HepG2 (cell line): ENCODE data around the gene RSPRY1. TPM values are rescaled to one million over a fixed set of nuclear protein-coding genes. Genes with fewer than 3 reads are reported as not detected.

Source experiments
- FOXK2 ChIP-seq: fragments of 450-650 bp; IDR thresholded peaks from 2 replicates; pipeline ENCODE4 v1.6.1; 2016
- JUN ChIP-seq: sonication (generic); formaldehyde crosslinking; IDR thresholded peaks from 2 replicates; pipeline ENCODE4 v1.4.0; 2020; ENCODE audit warnings: mild to moderate bottlenecking, missing genetic modification reagents
- MED13 ChIP-seq: sonication (generic); formaldehyde crosslinking; IDR thresholded peaks from 2 replicates; pipeline ENCODE4 v1.5.0; 2020; ENCODE audit warnings: missing genetic modification reagents
- MEIS2 ChIP-seq: sonication (generic); formaldehyde crosslinking; IDR thresholded peaks from 2 replicates; pipeline ENCODE4 v1.9.0; 2021; ENCODE audit warnings: mild to moderate bottlenecking, missing genetic modification reagents
- MTA1 ChIP-seq: sonication (generic); formaldehyde crosslinking; IDR thresholded peaks from 2 replicates; pipeline ENCODE4 v1.4.0; 2020; ENCODE audit warnings: missing genetic modification reagents, mild to moderate bottlenecking, borderline replicate concordance
- PRMT3 ChIP-seq: sonication (generic); formaldehyde crosslinking; IDR thresholded peaks from 2 replicates; pipeline ENCODE4 v1.8.1; 2022; ENCODE audit warnings: low read depth, mild to moderate bottlenecking, moderate library complexity, missing genetic modification reagents, borderline replicate concordance
- REXO4 ChIP-seq: sonication (generic); formaldehyde crosslinking; IDR thresholded peaks from 2 replicates; pipeline ENCODE4 v1.8.0; 2022; ENCODE audit warnings: missing genetic modification reagents, mild to moderate bottlenecking, borderline replicate concordance
- STAG1 ChIP-seq: sonication (generic); formaldehyde crosslinking; IDR thresholded peaks from 2 replicates; pipeline ENCODE4 v1.4.0; 2020; ENCODE audit warnings: missing genetic modification reagents
- THYN1 ChIP-seq: sonication (generic); formaldehyde crosslinking; IDR thresholded peaks from 2 replicates; pipeline ENCODE4 v1.8.1; 2023; ENCODE audit warnings: low read depth, mild to moderate bottlenecking, moderate library complexity, missing genetic modification reagents, borderline replicate concordance
- ZNF224 ChIP-seq: sonication (generic); formaldehyde crosslinking; IDR thresholded peaks from 2 replicates; pipeline ENCODE4 v1.5.0; 2020; ENCODE audit warnings: mild to moderate bottlenecking, missing genetic modification reagents
- ZNF282 ChIP-seq: fragments of 450-650 bp; IDR thresholded peaks from 2 replicates; pipeline ENCODE4 v1.6.1; 2018; ENCODE audit not compliant: partially characterized antibody
- ZNF44 ChIP-seq: sonication (generic); formaldehyde crosslinking; IDR thresholded peaks from 2 replicates; pipeline ENCODE4 v1.5.1; 2020; ENCODE audit warnings: mild to moderate bottlenecking, missing genetic modification reagents
- ZNF441 ChIP-seq: sonication (generic); formaldehyde crosslinking; IDR thresholded peaks from 2 replicates; pipeline ENCODE4 v1.7.0; 2021; ENCODE audit warnings: missing genetic modification reagents, borderline replicate concordance
- ZNF468 ChIP-seq: sonication (generic); formaldehyde crosslinking; IDR thresholded peaks from 2 replicates; pipeline ENCODE4 v1.8.0; 2022; ENCODE audit warnings: mild to moderate bottlenecking, moderate library complexity, missing genetic modification reagents
- ZNF629 ChIP-seq: sonication (generic); formaldehyde crosslinking; conservative IDR thresholded peaks from 2 replicates; pipeline ENCODE4 v1.5.0; 2020; ENCODE audit warnings: missing genetic modification reagents
- ZNF780A ChIP-seq: sonication (generic); formaldehyde crosslinking; IDR thresholded peaks from 2 replicates; pipeline ENCODE4 v1.8.0; 2022; ENCODE audit warnings: mild to moderate bottlenecking, missing genetic modification reagents, moderate library complexity
- ZNF816 ChIP-seq: sonication (generic); formaldehyde crosslinking; IDR thresholded peaks from 2 replicates; pipeline ENCODE4 v1.8.0; 2022; ENCODE audit warnings: missing genetic modification reagents, mild to moderate bottlenecking, borderline replicate concordance
- ZZZ3 ChIP-seq: sonication (generic); formaldehyde crosslinking; IDR thresholded peaks from 2 replicates; pipeline ENCODE4 v1.4.0; 2020; ENCODE audit warnings: missing genetic modification reagents, mild to moderate bottlenecking, borderline replicate concordance
- polyA plus RNA-seq, 8 experiments: library from polyadenylated mRNA; depleted of rRNA in 3 of 8; stranded (reverse) in 7 of 8; unstranded in 1 of 8; fragments of >200 nt; fragmentation: Illumina TruSeq in 4 of 8; extraction: Trizol in 4 of 8; gene quantifications; 2 replicates each; pipeline versions ENCODE4 v1.2.1 to v1.2.3, GENCODE V29; 2011 to 2016; ENCODE audit warnings: low read depth in 4 of 8, missing spikeins in 1 of 8, mixed read lengths in 1 of 8; ENCODE audit not compliant: insufficient read depth in 1 of 8
- total RNA-seq, 5 experiments: library from RNA; depleted of rRNA; stranded (reverse); fragments of >200 nt; fragmentation: Illumina TruSeq; extraction: Trizol; gene quantifications; 2 replicates each; pipeline ENCODE4 v1.2.3, GENCODE V29; 2016; ENCODE audit warnings: low read depth in 1 of 5
- TF ChIP-seq, protein P1 (sequence below): sonication (generic); formaldehyde crosslinking; IDR thresholded peaks from 2 replicates; pipeline ENCODE4 v1.5.0; 2020; ENCODE audit warnings: missing genetic modification reagents, mild to moderate bottlenecking, borderline replicate concordance
- TF ChIP-seq, protein P2 (sequence below): sonication (generic); formaldehyde crosslinking; IDR thresholded peaks from 2 replicates; pipeline ENCODE4 v1.4.0; 2020; ENCODE audit warnings: missing genetic modification reagents
- TF ChIP-seq, protein P3 (sequence below): IDR thresholded peaks from 2 replicates; pipeline ENCODE4 v1.6.1; 2016; ENCODE audit warnings: low read depth, missing genetic modification reagents, missing compliant biosample characterization

The RSPRY1 gene
- total and polyA plus RNA-seq, 2 of the 13 experiments (the other 11 are each of a cell fraction or from before 2014, with no cell fraction given), result 53.4 to 61.0 TPM

DNA sequence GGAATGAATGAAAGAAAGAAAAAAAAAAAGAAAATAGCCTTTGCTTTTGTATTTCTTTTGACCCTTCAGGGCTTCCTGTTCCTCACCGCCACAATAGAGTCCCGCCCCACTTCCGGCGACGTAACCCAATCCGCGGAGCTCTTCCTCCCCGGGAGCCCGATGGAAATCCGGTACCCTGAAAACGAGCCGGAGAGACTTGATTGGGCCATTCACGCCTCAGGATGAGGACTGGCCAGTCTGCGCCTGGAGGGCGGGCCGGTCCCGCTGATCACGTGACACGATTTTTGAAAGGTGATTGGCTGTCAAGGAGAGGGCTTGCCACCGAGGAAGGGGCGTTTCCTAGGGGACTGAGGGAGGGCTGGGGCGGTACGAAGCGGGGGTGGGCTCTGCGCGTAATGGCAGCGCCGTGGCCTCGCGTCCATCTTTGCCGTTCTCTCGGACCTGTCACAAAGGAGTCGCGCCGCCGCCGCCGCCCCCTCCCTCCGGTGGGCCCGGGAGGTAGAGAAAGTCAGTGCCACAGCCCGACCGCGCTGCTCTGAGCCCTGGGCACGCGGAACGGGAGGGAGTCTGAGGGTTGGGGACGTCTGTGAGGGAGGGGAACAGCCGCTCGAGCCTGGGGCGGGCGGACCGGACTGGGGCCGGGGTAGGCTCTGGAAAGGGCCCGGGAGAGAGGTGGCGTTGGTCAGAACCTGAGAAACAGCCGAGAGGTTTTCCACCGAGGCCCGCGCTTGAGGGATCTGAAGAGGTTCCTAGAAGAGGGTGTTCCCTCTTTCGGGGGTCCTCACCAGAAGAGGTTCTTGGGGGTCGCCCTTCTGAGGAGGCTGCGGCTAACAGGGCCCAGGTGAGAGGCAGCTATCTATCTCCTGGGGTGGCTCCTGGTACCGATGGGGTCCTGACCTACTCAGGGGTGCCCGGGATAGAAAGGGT lies at the start of gene RSPRY1, which contains the start of gene PSME3IP1 (continued):
- no peak; the same call in 1 of the 2 replicates for TF ChIP-seq ZNF816 (CRISPR knock-in tag)
- TF ChIP-seq ZNF441 (CRISPR knock-in tag), result peak; percentile 23; the same call in 1 of the 2 replicates
- TF ChIP-seq ZNF44 (CRISPR knock-in tag), result 0 out of 2 replicates have a peak, but pooled peaks have one; percentile 52
- no peak for TF ChIP-seq ZNF629 (CRISPR knock-in tag)
- no peak for TF ChIP-seq STAG1 (CRISPR knock-in tag)
- no peak; the same call in 1 of the 2 replicates for TF ChIP-seq ZNF780A (CRISPR knock-in tag)
- no peak for TF ChIP-seq ZNF468
- no peak for TF ChIP-seq JUN (CRISPR knock-in tag)
- no peak for TF ChIP-seq ZNF282
- peak; percentile 64; the same call in 1 of the 2 replicates for TF ChIP-seq FOXK2
- TF ChIP-seq, protein P1, sequence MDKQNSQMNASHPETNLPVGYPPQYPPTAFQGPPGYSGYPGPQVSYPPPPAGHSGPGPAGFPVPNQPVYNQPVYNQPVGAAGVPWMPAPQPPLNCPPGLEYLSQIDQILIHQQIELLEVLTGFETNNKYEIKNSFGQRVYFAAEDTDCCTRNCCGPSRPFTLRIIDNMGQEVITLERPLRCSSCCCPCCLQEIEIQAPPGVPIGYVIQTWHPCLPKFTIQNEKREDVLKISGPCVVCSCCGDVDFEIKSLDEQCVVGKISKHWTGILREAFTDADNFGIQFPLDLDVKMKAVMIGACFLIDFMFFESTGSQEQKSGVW, result no peak
- TF ChIP-seq THYN1 (CRISPR knock-in tag), result no peak
- TF ChIP-seq ZZZ3 (CRISPR knock-in tag), result peak; percentile 71; the same call in 1 of the 2 replicates
- TF ChIP-seq MTA1, result peak; percentile 60; the same call in 1 of the 2 replicates
- no peak for TF ChIP-seq REXO4 (CRISPR knock-in tag)
- 0 out of 2 replicates have a peak, but pooled peaks have one; percentile 49 for TF ChIP-seq ZNF224 (CRISPR knock-in tag)
- TF ChIP-seq MEIS2, result no peak; the same call in 1 of the 2 replicates
- no peak for TF ChIP-seq MED13 (CRISPR knock-in tag)
- TF ChIP-seq, protein P2, sequence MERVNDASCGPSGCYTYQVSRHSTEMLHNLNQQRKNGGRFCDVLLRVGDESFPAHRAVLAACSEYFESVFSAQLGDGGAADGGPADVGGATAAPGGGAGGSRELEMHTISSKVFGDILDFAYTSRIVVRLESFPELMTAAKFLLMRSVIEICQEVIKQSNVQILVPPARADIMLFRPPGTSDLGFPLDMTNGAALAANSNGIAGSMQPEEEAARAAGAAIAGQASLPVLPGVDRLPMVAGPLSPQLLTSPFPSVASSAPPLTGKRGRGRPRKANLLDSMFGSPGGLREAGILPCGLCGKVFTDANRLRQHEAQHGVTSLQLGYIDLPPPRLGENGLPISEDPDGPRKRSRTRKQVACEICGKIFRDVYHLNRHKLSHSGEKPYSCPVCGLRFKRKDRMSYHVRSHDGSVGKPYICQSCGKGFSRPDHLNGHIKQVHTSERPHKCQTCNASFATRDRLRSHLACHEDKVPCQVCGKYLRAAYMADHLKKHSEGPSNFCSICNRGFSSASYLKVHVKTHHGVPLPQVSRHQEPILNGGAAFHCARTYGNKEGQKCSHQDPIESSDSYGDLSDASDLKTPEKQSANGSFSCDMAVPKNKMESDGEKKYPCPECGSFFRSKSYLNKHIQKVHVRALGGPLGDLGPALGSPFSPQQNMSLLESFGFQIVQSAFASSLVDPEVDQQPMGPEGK, result peak; percentile 92
- TF ChIP-seq, protein P3, sequence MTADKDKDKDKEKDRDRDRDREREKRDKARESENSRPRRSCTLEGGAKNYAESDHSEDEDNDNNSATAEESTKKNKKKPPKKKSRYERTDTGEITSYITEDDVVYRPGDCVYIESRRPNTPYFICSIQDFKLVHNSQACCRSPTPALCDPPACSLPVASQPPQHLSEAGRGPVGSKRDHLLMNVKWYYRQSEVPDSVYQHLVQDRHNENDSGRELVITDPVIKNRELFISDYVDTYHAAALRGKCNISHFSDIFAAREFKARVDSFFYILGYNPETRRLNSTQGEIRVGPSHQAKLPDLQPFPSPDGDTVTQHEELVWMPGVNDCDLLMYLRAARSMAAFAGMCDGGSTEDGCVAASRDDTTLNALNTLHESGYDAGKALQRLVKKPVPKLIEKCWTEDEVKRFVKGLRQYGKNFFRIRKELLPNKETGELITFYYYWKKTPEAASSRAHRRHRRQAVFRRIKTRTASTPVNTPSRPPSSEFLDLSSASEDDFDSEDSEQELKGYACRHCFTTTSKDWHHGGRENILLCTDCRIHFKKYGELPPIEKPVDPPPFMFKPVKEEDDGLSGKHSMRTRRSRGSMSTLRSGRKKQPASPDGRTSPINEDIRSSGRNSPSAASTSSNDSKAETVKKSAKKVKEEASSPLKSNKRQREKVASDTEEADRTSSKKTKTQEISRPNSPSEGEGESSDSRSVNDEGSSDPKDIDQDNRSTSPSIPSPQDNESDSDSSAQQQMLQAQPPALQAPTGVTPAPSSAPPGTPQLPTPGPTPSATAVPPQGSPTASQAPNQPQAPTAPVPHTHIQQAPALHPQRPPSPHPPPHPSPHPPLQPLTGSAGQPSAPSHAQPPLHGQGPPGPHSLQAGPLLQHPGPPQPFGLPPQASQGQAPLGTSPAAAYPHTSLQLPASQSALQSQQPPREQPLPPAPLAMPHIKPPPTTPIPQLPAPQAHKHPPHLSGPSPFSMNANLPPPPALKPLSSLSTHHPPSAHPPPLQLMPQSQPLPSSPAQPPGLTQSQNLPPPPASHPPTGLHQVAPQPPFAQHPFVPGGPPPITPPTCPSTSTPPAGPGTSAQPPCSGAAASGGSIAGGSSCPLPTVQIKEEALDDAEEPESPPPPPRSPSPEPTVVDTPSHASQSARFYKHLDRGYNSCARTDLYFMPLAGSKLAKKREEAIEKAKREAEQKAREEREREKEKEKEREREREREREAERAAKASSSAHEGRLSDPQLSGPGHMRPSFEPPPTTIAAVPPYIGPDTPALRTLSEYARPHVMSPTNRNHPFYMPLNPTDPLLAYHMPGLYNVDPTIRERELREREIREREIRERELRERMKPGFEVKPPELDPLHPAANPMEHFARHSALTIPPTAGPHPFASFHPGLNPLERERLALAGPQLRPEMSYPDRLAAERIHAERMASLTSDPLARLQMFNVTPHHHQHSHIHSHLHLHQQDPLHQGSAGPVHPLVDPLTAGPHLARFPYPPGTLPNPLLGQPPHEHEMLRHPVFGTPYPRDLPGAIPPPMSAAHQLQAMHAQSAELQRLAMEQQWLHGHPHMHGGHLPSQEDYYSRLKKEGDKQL (CRISPR knock-in tag), result 0 out of 2 replicates have a peak, but pooled peaks have one; percentile 20
- TF ChIP-seq PRMT3 (CRISPR knock-in tag), result no peak
